GM23338 (cell line): ENCODE data around the gene GNA15. TPM values are rescaled to one million over a fixed set of nuclear protein-coding genes. Genes with fewer than 3 reads are reported as not detected.

ENCODE experiments used
- ATAC-seq: fragments of 200-7000 bp; cut with Tn5 transposase; 3 replicates; pipeline ENCODE4 v1.9.1; 2020
- DNase-seq: peaks from one replicate; pipeline ENCODE4 v3.0.0-alpha.2; 2015; ENCODE audit warnings: low spot score
- H2AFZ ChIP-seq: fragments of 200-600 bp; sonication (generic); 2 replicates; pipeline ENCODE4 v1.8.0; 2016; ENCODE audit warnings: antibody characterized with exemption, mild to moderate bottlenecking, moderate library complexity
- H3F3A ChIP-seq: fragments of 200-600 bp; sonication (generic); replicated peaks from 2 replicates; pipeline ENCODE4 v1.8.0; 2017; ENCODE audit warnings: antibody characterized with exemption, mixed run types, low read depth
- H3K27ac ChIP-seq: fragments of 200-600 bp; sonication (generic); 2 replicates; pipeline ENCODE4 v1.6.1; 2016; ENCODE audit warnings: low read depth
- H3K27me3 ChIP-seq: fragments of 200-600 bp; sonication (generic); 2 replicates; pipeline ENCODE4 v1.8.0; 2016; ENCODE audit warnings: mild to moderate bottlenecking, mixed run types, moderate library complexity; ENCODE audit not compliant: insufficient read depth
- H3K36me3 ChIP-seq: fragments of 200-600 bp; sonication (generic); 2 replicates; pipeline ENCODE4 v1.8.0; 2016; ENCODE audit warnings: mild to moderate bottlenecking; ENCODE audit not compliant: insufficient read depth
- H3K4me1 ChIP-seq: fragments of 200-600 bp; sonication (generic); 2 replicates; pipeline ENCODE4 v1.8.0; 2016; ENCODE audit warnings: mild to moderate bottlenecking, moderate library complexity; ENCODE audit not compliant: insufficient read depth
- H3K4me2 ChIP-seq: fragments of 200-600 bp; sonication (generic); 2 replicates; pipeline ENCODE4 v1.7.1; 2017; ENCODE audit warnings: mixed run types
- H3K4me3 ChIP-seq: fragments of 200-600 bp; sonication (generic); 2 replicates; pipeline ENCODE4 v1.6.1; 2016; ENCODE audit warnings: mixed run types
- H3K79me2 ChIP-seq: fragments of 200-600 bp; sonication (generic); replicated peaks from 2 replicates; pipeline ENCODE4 v1.8.0; 2017; ENCODE audit warnings: mild to moderate bottlenecking; ENCODE audit not compliant: insufficient read depth
- H3K9me2 ChIP-seq: fragments of 200-600 bp; sonication (generic); 2 replicates; pipeline ENCODE4 v1.8.0; 2017; ENCODE audit not compliant: insufficient read depth
- H4K20me1 ChIP-seq: fragments of 200-600 bp; sonication (generic); replicated peaks from 2 replicates; pipeline ENCODE4 v1.8.0; 2017; ENCODE audit warnings: mild to moderate bottlenecking; ENCODE audit not compliant: insufficient read depth
- H3K27ac Mint-ChIP-seq: 2 replicates; pipeline ENCODE4 v1.8.0; 2020; ENCODE audit warnings: inconsistent platforms, mild to moderate bottlenecking, moderate library complexity, mixed read lengths
- H3K27me3 Mint-ChIP-seq: 3 replicates; pipeline ENCODE4 v1.8.0; 2022; ENCODE audit warnings: low read depth, mild to moderate bottlenecking, moderate library complexity, mixed read lengths, inconsistent platforms; ENCODE audit not compliant: insufficient read depth, poor library complexity
- H3K36me3 Mint-ChIP-seq: 3 replicates; pipeline ENCODE4 v1.8.0; 2021; ENCODE audit warnings: low read depth, mild to moderate bottlenecking, inconsistent platforms, moderate library complexity, mixed read lengths
- H3K4me1 Mint-ChIP-seq: 3 replicates; pipeline ENCODE4 v1.8.0; 2020; ENCODE audit warnings: mild to moderate bottlenecking, inconsistent platforms, mixed read lengths
- H3K4me3 Mint-ChIP-seq: 3 replicates; pipeline ENCODE4 v1.8.0; 2021; ENCODE audit warnings: moderate library complexity, mild to moderate bottlenecking, inconsistent platforms, mixed read lengths
- H3K9me3 Mint-ChIP-seq: 3 replicates; pipeline ENCODE4 v1.8.0; 2020; ENCODE audit warnings: moderate library complexity, mild to moderate bottlenecking, inconsistent platforms, mixed read lengths
- EZH2 ChIP-seq: fragments of 200-600 bp; sonication (generic); IDR thresholded peaks from one replicate; pipeline ENCODE4 v1.8.0; 2017; ENCODE audit warnings: antibody characterized with exemption, mild to moderate bottlenecking, low read depth; ENCODE audit not compliant: unreplicated experiment
- EZH2phosphoT487 ChIP-seq: fragments of 200-600 bp; sonication (generic); IDR thresholded peaks from one replicate; pipeline ENCODE4 v1.8.1; 2018; ENCODE audit warnings: antibody characterized with exemption; ENCODE audit not compliant: unreplicated experiment
- JUNB ChIP-seq: IDR thresholded peaks from one replicate; pipeline ENCODE4 v1.6.1; 2016; ENCODE audit warnings: antibody characterized with exemption; ENCODE audit not compliant: unreplicated experiment
- NANOG ChIP-seq: IDR thresholded peaks from 2 replicates; pipeline ENCODE4 v1.6.1; 2016; ENCODE audit warnings: antibody characterized with exemption, borderline replicate concordance
- ZNF114 ChIP-seq: fragments of 250-450 bp; sonication (Bioruptor Pico); IDR thresholded peaks from 2 replicates; pipeline ENCODE4 v1.5.0; 2020; ENCODE audit warnings: mild to moderate bottlenecking, moderate library complexity
- ZNF331 ChIP-seq: fragments of 250-450 bp; sonication (Bioruptor Pico); IDR thresholded peaks from 2 replicates; pipeline ENCODE4 v1.5.0; 2020; ENCODE audit warnings: low read depth, mild to moderate bottlenecking, moderate library complexity
- polyA plus RNA-seq: library from polyadenylated mRNA; unstranded; fragments of >200 nt; fragmentation: Nextera tagmentation; extraction: Ambion mirVana; gene quantifications from 2 replicates; pipeline ENCODE4 v1.2.1, GENCODE V29; 2016
- total RNA-seq: library from RNA; depleted of rRNA; stranded (reverse); fragments of >200 nt; shearing (Covaris generic); gene quantifications from 2 replicates; pipeline ENCODE4 v1.2.3, GENCODE V29; 2014
- TF ChIP-seq, protein P1 (sequence below): fragments of 250-450 bp; sonication (Bioruptor Pico); IDR thresholded peaks from 2 replicates; pipeline ENCODE4 v1.5.0; 2020; ENCODE audit warnings: mild to moderate bottlenecking, moderate library complexity
- TF ChIP-seq, protein P2 (sequence below): IDR thresholded peaks from one replicate; pipeline ENCODE4 v1.6.1; 2018; ENCODE audit warnings: antibody characterized with exemption; ENCODE audit not compliant: unreplicated experiment
- TF ChIP-seq, protein P3 (sequence below), 2 experiments: fragments of 200-600 bp in 1 of 2; sonication (generic) in 1 of 2; conservative IDR thresholded peaks; 2 replicates each; pipeline versions ENCODE4 v1.5.1 to v1.6.1; 2016 to 2017; ENCODE audit warnings: antibody characterized with exemption in 2 of 2, low read depth in 2 of 2, mild to moderate bottlenecking in 2 of 2, moderate library complexity in 1 of 2
- TF ChIP-seq, protein P4 (sequence below): IDR thresholded peaks from 2 replicates; pipeline ENCODE4 v1.6.1; 2016; ENCODE audit warnings: antibody characterized with exemption

The GNA15 gene
- total and polyA plus RNA-seq, 2 experiments from 2014 or later: 0.14 to 0.31 TPM

DNA sequence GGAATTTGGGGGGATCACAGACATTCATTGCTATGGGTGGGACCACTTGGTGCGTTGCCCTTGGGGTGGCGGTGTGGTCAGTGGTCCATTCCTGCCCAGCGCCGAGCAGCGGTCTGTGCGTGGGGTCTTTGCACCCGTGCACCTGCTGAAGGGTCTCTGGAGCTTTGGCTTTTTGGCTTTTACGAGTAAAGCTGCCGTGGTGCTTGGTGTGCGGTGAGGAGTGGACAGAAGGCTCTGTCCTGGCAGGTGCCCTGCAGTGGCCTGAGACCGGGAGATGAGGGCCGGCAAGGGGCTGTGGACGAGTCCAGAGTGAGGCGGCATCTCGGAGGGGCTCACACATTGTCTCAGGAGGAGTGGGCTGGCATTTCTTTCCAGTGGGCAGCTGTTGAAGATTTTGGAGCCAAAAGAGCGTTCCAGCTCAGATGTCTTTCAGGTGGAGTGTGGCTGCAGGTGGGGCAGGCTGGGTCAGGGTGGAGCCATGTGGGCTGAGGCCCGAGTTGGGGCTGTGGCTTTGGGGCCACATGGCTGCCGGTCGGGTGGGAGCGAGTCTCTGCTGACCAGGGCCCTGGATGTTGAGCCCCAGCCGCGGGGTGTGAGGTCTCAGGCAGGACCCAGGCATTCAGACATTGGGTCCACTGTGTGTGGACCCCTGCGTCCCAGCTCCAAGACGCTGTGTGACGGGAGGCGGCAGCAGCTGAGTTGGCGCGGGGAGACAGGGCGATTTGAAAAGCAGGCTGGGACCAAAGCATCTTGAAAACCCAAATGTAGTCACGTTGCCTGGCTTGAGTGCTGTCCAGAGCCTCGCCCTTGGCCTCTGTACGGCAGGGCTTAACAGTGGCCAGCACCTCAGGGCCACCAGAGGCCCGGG, 30.0 kb upstream of the GNA15 start (continued):
- TF ChIP-seq, protein P1, sequence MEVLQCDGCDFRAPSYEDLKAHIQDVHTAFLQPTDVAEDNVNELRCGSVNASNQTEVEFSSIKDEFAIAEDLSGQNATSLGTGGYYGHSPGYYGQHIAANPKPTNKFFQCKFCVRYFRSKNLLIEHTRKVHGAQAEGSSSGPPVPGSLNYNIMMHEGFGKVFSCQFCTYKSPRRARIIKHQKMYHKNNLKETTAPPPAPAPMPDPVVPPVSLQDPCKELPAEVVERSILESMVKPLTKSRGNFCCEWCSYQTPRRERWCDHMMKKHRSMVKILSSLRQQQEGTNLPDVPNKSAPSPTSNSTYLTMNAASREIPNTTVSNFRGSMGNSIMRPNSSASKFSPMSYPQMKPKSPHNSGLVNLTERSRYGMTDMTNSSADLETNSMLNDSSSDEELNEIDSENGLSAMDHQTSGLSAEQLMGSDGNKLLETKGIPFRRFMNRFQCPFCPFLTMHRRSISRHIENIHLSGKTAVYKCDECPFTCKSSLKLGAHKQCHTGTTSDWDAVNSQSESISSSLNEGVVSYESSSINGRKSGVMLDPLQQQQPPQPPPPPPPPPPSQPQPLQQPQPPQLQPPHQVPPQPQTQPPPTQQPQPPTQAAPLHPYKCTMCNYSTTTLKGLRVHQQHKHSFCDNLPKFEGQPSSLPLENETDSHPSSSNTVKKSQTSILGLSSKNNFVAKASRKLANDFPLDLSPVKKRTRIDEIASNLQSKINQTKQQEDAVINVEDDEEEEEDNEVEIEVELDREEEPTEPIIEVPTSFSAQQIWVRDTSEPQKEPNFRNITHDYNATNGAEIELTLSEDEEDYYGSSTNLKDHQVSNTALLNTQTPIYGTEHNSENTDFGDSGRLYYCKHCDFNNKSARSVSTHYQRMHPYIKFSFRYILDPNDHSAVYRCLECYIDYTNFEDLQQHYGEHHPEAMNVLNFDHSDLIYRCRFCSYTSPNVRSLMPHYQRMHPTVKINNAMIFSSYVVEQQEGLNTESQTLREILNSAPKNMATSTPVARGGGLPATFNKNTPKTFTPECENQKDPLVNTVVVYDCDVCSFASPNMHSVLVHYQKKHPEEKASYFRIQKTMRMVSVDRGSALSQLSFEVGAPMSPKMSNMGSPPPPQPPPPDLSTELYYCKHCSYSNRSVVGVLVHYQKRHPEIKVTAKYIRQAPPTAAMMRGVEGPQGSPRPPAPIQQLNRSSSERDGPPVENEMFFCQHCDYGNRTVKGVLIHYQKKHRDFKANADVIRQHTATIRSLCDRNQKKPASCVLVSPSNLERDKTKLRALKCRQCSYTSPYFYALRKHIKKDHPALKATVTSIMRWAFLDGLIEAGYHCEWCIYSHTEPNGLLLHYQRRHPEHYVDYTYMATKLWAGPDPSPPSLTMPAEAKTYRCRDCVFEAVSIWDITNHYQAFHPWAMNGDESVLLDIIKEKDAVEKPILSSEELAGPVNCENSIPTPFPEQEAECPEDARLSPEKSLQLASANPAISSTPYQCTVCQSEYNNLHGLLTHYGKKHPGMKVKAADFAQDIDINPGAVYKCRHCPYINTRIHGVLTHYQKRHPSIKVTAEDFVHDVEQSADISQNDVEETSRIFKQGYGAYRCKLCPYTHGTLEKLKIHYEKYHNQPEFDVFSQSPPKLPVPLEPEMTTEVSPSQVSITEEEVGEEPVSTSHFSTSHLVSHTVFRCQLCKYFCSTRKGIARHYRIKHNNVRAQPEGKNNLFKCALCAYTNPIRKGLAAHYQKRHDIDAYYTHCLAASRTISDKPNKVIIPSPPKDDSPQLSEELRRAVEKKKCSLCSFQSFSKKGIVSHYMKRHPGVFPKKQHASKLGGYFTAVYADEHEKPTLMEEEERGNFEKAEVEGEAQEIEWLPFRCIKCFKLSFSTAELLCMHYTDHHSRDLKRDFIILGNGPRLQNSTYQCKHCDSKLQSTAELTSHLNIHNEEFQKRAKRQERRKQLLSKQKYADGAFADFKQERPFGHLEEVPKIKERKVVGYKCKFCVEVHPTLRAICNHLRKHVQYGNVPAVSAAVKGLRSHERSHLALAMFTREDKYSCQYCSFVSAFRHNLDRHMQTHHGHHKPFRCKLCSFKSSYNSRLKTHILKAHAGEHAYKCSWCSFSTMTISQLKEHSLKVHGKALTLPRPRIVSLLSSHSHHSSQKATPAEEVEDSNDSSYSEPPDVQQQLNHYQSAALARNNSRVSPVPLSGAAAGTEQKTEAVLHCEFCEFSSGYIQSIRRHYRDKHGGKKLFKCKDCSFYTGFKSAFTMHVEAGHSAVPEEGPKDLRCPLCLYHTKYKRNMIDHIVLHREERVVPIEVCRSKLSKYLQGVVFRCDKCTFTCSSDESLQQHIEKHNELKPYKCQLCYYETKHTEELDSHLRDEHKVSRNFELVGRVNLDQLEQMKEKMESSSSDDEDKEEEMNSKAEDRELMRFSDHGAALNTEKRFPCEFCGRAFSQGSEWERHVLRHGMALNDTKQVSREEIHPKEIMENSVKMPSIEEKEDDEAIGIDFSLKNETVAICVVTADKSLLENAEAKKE (CRISPR knock-in tag): no peak
- TF ChIP-seq ZNF331 (CRISPR knock-in tag) (no peak), NANOG (no peak)

DNA sequence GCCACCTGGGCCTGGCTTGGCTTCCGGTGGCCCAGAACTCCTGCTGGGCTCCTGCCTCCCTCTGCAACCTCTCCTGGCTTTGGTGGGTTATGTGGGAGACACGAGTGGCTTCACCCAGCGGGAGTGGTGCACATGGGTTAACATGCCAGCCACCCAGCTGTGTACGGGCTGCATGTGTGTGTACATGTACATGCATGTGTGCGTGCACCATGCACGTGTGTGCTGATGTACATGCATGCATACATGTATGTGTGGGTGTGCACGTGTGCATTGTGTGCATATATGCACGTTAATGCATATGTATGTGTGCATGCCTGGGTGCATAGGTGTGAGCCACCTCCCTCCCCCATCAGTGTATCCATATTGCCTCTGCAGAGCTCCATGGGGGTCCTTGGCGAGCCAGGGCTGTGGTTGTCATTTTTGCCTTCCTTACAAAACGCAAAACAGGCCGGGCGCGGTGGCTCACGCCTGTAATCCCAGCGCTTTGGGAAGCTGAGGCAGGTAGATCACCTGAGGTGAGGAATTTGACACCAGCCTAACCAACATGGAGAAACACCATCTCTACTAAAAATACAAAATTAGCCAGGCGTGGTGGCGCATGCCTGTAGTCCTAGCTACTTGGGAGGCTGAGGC, 29.2 kb upstream of the GNA15 start:
- H3K27me3 ChIP-seq: no peaks in the 10 kb centered on the region
- H3F3A ChIP-seq: no peaks in the 10 kb centered on the region
- TF ChIP-seq EZH2: no peak
- TF ChIP-seq, protein P2, sequence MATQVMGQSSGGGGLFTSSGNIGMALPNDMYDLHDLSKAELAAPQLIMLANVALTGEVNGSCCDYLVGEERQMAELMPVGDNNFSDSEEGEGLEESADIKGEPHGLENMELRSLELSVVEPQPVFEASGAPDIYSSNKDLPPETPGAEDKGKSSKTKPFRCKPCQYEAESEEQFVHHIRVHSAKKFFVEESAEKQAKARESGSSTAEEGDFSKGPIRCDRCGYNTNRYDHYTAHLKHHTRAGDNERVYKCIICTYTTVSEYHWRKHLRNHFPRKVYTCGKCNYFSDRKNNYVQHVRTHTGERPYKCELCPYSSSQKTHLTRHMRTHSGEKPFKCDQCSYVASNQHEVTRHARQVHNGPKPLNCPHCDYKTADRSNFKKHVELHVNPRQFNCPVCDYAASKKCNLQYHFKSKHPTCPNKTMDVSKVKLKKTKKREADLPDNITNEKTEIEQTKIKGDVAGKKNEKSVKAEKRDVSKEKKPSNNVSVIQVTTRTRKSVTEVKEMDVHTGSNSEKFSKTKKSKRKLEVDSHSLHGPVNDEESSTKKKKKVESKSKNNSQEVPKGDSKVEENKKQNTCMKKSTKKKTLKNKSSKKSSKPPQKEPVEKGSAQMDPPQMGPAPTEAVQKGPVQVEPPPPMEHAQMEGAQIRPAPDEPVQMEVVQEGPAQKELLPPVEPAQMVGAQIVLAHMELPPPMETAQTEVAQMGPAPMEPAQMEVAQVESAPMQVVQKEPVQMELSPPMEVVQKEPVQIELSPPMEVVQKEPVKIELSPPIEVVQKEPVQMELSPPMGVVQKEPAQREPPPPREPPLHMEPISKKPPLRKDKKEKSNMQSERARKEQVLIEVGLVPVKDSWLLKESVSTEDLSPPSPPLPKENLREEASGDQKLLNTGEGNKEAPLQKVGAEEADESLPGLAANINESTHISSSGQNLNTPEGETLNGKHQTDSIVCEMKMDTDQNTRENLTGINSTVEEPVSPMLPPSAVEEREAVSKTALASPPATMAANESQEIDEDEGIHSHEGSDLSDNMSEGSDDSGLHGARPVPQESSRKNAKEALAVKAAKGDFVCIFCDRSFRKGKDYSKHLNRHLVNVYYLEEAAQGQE: no peak
- no peak for TF ChIP-seq EZH2phosphoT487
- no peak for TF ChIP-seq ZNF114 (CRISPR knock-in tag)
- TF ChIP-seq, protein P3, sequence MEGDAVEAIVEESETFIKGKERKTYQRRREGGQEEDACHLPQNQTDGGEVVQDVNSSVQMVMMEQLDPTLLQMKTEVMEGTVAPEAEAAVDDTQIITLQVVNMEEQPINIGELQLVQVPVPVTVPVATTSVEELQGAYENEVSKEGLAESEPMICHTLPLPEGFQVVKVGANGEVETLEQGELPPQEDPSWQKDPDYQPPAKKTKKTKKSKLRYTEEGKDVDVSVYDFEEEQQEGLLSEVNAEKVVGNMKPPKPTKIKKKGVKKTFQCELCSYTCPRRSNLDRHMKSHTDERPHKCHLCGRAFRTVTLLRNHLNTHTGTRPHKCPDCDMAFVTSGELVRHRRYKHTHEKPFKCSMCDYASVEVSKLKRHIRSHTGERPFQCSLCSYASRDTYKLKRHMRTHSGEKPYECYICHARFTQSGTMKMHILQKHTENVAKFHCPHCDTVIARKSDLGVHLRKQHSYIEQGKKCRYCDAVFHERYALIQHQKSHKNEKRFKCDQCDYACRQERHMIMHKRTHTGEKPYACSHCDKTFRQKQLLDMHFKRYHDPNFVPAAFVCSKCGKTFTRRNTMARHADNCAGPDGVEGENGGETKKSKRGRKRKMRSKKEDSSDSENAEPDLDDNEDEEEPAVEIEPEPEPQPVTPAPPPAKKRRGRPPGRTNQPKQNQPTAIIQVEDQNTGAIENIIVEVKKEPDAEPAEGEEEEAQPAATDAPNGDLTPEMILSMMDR (conservative IDR thresholded peaks at IDR 0.05; ENCODE audit: low read depth in 2 of 2): no peak
- no peak for TF ChIP-seq JUNB
- TF ChIP-seq, protein P4, sequence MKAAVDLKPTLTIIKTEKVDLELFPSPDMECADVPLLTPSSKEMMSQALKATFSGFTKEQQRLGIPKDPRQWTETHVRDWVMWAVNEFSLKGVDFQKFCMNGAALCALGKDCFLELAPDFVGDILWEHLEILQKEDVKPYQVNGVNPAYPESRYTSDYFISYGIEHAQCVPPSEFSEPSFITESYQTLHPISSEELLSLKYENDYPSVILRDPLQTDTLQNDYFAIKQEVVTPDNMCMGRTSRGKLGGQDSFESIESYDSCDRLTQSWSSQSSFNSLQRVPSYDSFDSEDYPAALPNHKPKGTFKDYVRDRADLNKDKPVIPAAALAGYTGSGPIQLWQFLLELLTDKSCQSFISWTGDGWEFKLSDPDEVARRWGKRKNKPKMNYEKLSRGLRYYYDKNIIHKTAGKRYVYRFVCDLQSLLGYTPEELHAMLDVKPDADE: no peak
- Mint-ChIP-seq H3K36me3 (peaks cover 3% of the 10 kb centered on the region; the same call in 2 of the 3 replicates), H3K4me3 (no peak overlapping the region), H3K4me1 (peaks cover 27% of the 10 kb centered on the region), H3K27me3 (peaks cover 11% of the 10 kb centered on the region), H3K27ac (no peak overlapping the region), H3K9me3 (no peaks in the 10 kb centered on the region; the same call in 1 of the 3 replicates)
- H3K36me3 ChIP-seq: no peaks in the 10 kb centered on the region
- no peak overlapping the region for H3K27ac ChIP-seq
- no peak overlapping the region for H3K4me3 ChIP-seq
- ATAC-seq (no peak), DNase-seq (no peak)
- no peak overlapping the region for H2AFZ ChIP-seq
- 0 out of 2 replicates have a peak, but pooled peaks cover 4% of the 10 kb centered on the region for H3K4me1 ChIP-seq
- H3K79me2 ChIP-seq: peaks cover 51% of the 10 kb centered on the region
- no peak overlapping the region for H3K4me2 ChIP-seq
- peaks cover 3% of the 10 kb centered on the region for H4K20me1 ChIP-seq
- no peaks in the 10 kb centered on the region for H3K9me2 ChIP-seq
